ENCODE measurements around the gene PLCH1.

PLCH1 gene

DNA sequence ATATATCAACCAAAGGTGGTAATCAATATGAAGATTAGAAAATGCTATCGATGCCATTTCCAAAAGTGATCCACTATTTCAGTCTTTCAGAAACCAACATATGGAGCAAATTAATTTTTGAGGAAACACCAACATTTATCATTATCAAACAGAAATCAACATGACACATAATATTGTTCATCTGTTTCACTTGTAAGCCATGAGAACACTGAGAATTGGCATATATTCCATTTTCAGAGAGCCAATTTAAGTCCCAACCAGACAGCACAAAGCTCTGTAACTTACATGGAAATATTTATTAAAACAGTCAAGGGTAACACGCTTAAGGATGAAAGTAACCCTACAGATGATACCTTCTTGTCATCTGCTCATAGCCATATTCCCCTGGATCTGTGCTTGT lies 413.8 kb downstream of the PLCH1 start:
- no peak for TF ChIP-seq CTCF (conservative IDR thresholded peaks at IDR 0.05)
- no peak for TF ChIP-seq ZFX (IDR thresholded peaks at IDR 0.05)
- H3K27ac ChIP-seq: no peak overlapping the region

DNA sequence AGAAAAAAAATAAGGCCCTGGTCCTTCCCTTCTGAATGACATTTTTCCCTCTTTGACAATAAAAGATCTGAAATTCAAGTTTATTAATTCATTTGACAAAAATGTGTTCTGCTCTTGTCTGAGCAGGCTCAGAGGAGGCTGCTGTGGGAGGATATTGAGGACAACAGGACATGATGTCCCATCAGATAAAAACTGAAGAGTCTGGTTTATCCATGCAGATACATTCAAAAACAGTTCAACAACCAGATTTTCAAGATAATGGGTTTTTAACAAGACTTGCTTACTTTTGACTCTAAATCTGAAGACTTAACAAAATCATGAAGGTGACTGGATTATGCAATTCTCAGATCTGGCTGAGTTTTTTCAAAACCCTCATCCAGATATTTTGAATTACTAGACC lies 414.5 kb downstream of the PLCH1 start:
- H3K27ac ChIP-seq: no peak overlapping the region
- TF ChIP-seq ZFX (IDR thresholded peaks at IDR 0.05) (no peak), CTCF (conservative IDR thresholded peaks at IDR 0.05) (no peak)

GRCh38 chr3:155329513-155330048 lies 415.3 kb downstream of the PLCH1 start:
- no peak for TF ChIP-seq ZFX (IDR thresholded peaks at IDR 0.05)
- no peak for TF ChIP-seq CTCF (conservative IDR thresholded peaks at IDR 0.05)
- no peak overlapping the region; the same call in 1 of the 2 replicates for H3K27ac ChIP-seq

- TF ChIP-seq CTCF (conservative IDR thresholded peaks at IDR 0.05) (no peak), ZFX (IDR thresholded peaks at IDR 0.05) (no peak)
- no peak overlapping the region for H3K27ac ChIP-seq
These were observed 417.0 kb downstream of the PLCH1 start for GRCh38 chr3:155327871-155328270.

DNA sequence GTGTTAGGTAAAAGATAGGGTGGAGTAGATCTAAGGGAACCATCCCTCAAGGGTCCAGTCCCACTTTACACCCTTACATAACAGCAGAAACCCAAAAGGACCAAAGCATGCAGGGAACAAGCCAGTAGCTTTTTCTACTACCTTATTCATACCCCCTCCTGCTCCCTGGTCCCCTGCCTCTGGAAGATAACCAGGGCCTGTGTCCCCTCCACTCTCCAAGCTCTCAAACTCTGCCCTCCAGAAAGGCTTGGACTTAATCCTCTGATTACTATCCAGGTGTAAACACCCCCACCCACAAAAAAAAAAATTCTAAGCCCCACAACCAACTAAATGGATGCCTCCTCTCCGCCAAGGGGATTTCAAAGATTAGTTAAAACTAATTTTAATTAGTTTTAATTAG lies 417.4 kb downstream of the PLCH1 start:
- no peak for TF ChIP-seq ZFX (IDR thresholded peaks at IDR 0.05)
- TF ChIP-seq CTCF (conservative IDR thresholded peaks at IDR 0.05): no peak
- H3K27ac ChIP-seq: no peak overlapping the region; the same call in 1 of the 2 replicates

- no peak for TF ChIP-seq ZFX (IDR thresholded peaks at IDR 0.05)
- TF ChIP-seq CTCF (conservative IDR thresholded peaks at IDR 0.05): no peak
- no peak overlapping the region; the same call in 1 of the 2 replicates for H3K27ac ChIP-seq
These were observed 418.0 kb downstream of the PLCH1 start for GRCh38 chr3:155326901-155327300.

DNA sequence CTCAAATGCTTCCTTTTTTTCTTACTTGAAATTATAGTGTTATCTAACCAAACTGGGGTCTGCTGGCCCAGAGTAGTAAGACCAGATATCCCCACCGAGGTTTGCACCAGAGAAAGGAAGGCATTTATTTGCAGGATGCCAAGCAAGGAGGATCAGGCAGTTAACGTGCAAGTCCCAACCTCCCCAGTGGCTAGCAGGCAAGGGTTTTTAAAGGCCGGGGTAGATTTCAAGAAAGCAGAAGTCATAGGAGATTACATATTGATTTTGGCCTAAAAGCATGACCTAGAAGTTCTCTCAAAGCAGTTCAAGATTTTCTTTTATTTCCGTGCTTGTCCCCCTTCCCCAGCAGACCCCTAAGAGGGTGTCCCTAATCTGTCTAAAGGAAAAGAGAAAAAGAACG lies 418.6 kb downstream of the PLCH1 start:
- TF ChIP-seq CTCF (conservative IDR thresholded peaks at IDR 0.05) (no peak), ZFX (IDR thresholded peaks at IDR 0.05) (no peak)
- H3K27ac ChIP-seq: peak overlapping the region; percentile 16

Measured in C4-2B (cell line).